ENCODE data around the gene CCM2.

Gene CCM2

GRCh38 chr7:45013465-45013967 lies 13.5 kb downstream of the CCM2 start:
- TF ChIP-seq FOXP2 (optimal IDR thresholded peaks at IDR 0.05; ENCODE audit: borderline replicate concordance, extremely low read depth, extremely low read length, insufficient read depth) (no peak), TAF1 (IDR thresholded peaks at IDR 0.05; ENCODE audit: borderline replicate concordance, insufficient read depth, low read length) (no peak)

- TF ChIP-seq TAF1 (IDR thresholded peaks at IDR 0.05; ENCODE audit: borderline replicate concordance, insufficient read depth, low read length) (no peak), FOXP2 (optimal IDR thresholded peaks at IDR 0.05; ENCODE audit: borderline replicate concordance, extremely low read depth, extremely low read length, insufficient read depth) (no peak), POLR2AphosphoS5 (IDR thresholded peaks at IDR 0.05; ENCODE audit: low read depth, low read length) (no peak), SIN3A (IDR thresholded peaks at IDR 0.05; ENCODE audit: borderline replicate concordance, insufficient read depth, low read length) (no peak), REST (IDR thresholded peaks at IDR 0.05; ENCODE audit: insufficient read depth in 1 of 2, low read depth in 2 of 2, low read length in 2 of 2) (no peak)
These were observed 15.3 kb downstream of the CCM2 start for GRCh38 chr7:45015313-45015712.

- TF ChIP-seq TAF1 (IDR thresholded peaks at IDR 0.05; ENCODE audit: borderline replicate concordance, insufficient read depth, low read length), result no peak
These were observed 17.3 kb downstream of the CCM2 start for GRCh38 chr7:45017253-45017652.

GRCh38 chr7:45020915-45021314 lies 20.9 kb downstream of the CCM2 start:
- TF ChIP-seq FOXP2 (optimal IDR thresholded peaks at IDR 0.05; ENCODE audit: borderline replicate concordance, extremely low read depth, extremely low read length, insufficient read depth), result no peak
- no peak for TF ChIP-seq TAF1 (IDR thresholded peaks at IDR 0.05; ENCODE audit: borderline replicate concordance, insufficient read depth, low read length)

- TF ChIP-seq FOXP2 (optimal IDR thresholded peaks at IDR 0.05; ENCODE audit: borderline replicate concordance, extremely low read depth, extremely low read length, insufficient read depth) (no peak), REST (IDR thresholded peaks at IDR 0.05; ENCODE audit: insufficient read depth in 1 of 2, low read depth in 2 of 2, low read length in 2 of 2) (no peak), SIN3A (IDR thresholded peaks at IDR 0.05; ENCODE audit: borderline replicate concordance, insufficient read depth, low read length) (no peak), TAF1 (IDR thresholded peaks at IDR 0.05; ENCODE audit: borderline replicate concordance, insufficient read depth, low read length) (no peak), POLR2AphosphoS5 (IDR thresholded peaks at IDR 0.05; ENCODE audit: low read depth, low read length) (no peak)
These were observed 21.7 kb downstream of the CCM2 start for GRCh38 chr7:45021604-45022296.

GRCh38 chr7:45024126-45024744 lies 24.2 kb downstream of the CCM2 start:
- TF ChIP-seq FOXP2 (optimal IDR thresholded peaks at IDR 0.05; ENCODE audit: borderline replicate concordance, extremely low read depth, extremely low read length, insufficient read depth) (no peak), SIN3A (IDR thresholded peaks at IDR 0.05; ENCODE audit: borderline replicate concordance, insufficient read depth, low read length) (no peak), TAF1 (IDR thresholded peaks at IDR 0.05; ENCODE audit: borderline replicate concordance, insufficient read depth, low read length) (no peak), POLR2AphosphoS5 (IDR thresholded peaks at IDR 0.05; ENCODE audit: low read depth, low read length) (no peak), REST (IDR thresholded peaks at IDR 0.05; ENCODE audit: insufficient read depth in 1 of 2, low read depth in 2 of 2, low read length in 2 of 2) (no peak)

Data from PFSK-1 (cell line).